Activated gamma-delta T cell (primary cell): ENCODE data around the gene FGFBP2.
"Not testable (repeated sequence)": the region's sequence is repeated elsewhere in the genome, so short reads cannot be mapped to it uniquely, and the experiment has no call there.

Experiments used
- DNase-seq: peaks from one replicate; lab custom pipeline; 2025; lab: John Stamatoyannopoulos, UW

Gene FGFBP2

GRCh38 chr4:15930314-15930713, 32.7 kb downstream of the FGFBP2 start:
- no peak for DNase-seq

- no peak for DNase-seq
Observed at GRCh38 chr4:15929540-15929939, 33.4 kb downstream of the FGFBP2 start.

GRCh38 chr4:15928883-15929282, 34.1 kb downstream of the FGFBP2 start:
- no peak for DNase-seq

GRCh38 chr4:15926486-15926885, 36.5 kb downstream of the FGFBP2 start:
- DNase-seq: no peak

- DNase-seq: no peak
Observed at GRCh38 chr4:15925830-15926229, 37.1 kb downstream of the FGFBP2 start.

- DNase-seq: no peak
Observed at GRCh38 chr4:15921592-15921932, 41.4 kb downstream of the FGFBP2 start.

GRCh38 chr4:15920723-15921591, 42.0 kb downstream of the FGFBP2 start:
- DNase-seq: no peak

- DNase-seq: no peak
Observed at GRCh38 chr4:15918484-15919129, 44.4 kb downstream of the FGFBP2 start.

- no peak for DNase-seq
Observed at GRCh38 chr4:15917297-15917696, 45.7 kb downstream of the FGFBP2 start.

- DNase-seq: not testable (repeated sequence)
Observed at GRCh38 chr4:15916358-15916757, 46.6 kb downstream of the FGFBP2 start.

- no peak for DNase-seq
Observed at GRCh38 chr4:15914736-15915135, 48.2 kb downstream of the FGFBP2 start.

GRCh38 chr4:15914291-15914690, 48.7 kb downstream of the FGFBP2 start:
- DNase-seq: no peak

GRCh38 chr4:15913631-15913970, 49.4 kb downstream of the FGFBP2 start:
- no peak for DNase-seq

GRCh38 chr4:15912961-15913630, 49.9 kb downstream of the FGFBP2 start:
- no peak for DNase-seq

- no peak for DNase-seq
Observed at GRCh38 chr4:15912236-15912635, 50.7 kb downstream of the FGFBP2 start.
